H1 (cell line): ENCODE data around the gene SIRT5. TPM values are rescaled to one million over a fixed set of nuclear protein-coding genes. Genes with fewer than 3 reads are reported as not detected.

Source experiments
- CTCF ChIA-PET: fragments of 300-600 bp; sonication (Branson Sonifier 250); formaldehyde crosslinking; loops from one replicate; lab custom pipeline; 2021; ENCODE audit not compliant: partially characterized antibody; lab: Charles Lee
- POLR2A ChIA-PET: fragments of 300-600 bp; sonication (Branson Sonifier 250); formaldehyde crosslinking; loops from one replicate; lab custom pipeline; 2021; ENCODE audit warnings: inconsistent platforms; ENCODE audit not compliant: partially characterized antibody; lab: Charles Lee
- DNase-seq, 2 experiments: peaks; one replicate each; pipeline versions ENCODE4 v3.0.0 to v3.0.0-alpha.2; 2010 to 2022; ENCODE audit warnings: low spot score in 2 of 2, low read depth in 1 of 2, mixed read lengths in 1 of 2
- FAIRE-seq: peaks from 2 replicates; lab custom pipeline; 2011; peaks lifted over from hg19 to GRCh38; lab: Jason Lieb, UNC
- H2AFZ ChIP-seq: 2 replicates; pipeline ENCODE4 v1.8.1; 2012; ENCODE audit warnings: low read length, inconsistent platforms
- H2AK5ac ChIP-seq: 2 replicates; pipeline ENCODE4 v1.6.1; 2013; ENCODE audit warnings: low read depth, low read length
- H2BK120ac ChIP-seq: replicated peaks from 2 replicates; pipeline ENCODE3; 2013; ENCODE audit warnings: low read depth, low read length, inconsistent platforms
- H2BK12ac ChIP-seq: 2 replicates; pipeline ENCODE4 v1.6.1; 2013; ENCODE audit warnings: low read depth, low read length
- H2BK15ac ChIP-seq: 2 replicates; pipeline ENCODE4 v1.6.1; 2013; ENCODE audit warnings: low read length
- H2BK20ac ChIP-seq: 2 replicates; pipeline ENCODE4 v1.6.1; 2013; ENCODE audit warnings: low read length
- H2BK5ac ChIP-seq: 2 replicates; pipeline ENCODE4 v1.6.1; 2013; ENCODE audit warnings: low read depth, low read length
- H3K14ac ChIP-seq: 2 replicates; pipeline ENCODE4 v1.6.1; 2013; ENCODE audit warnings: inconsistent platforms; ENCODE audit not compliant: insufficient read length
- H3K18ac ChIP-seq: 2 replicates; pipeline ENCODE4 v1.6.1; 2013; ENCODE audit warnings: low read length; ENCODE audit errors: extremely low read depth
- H3K23ac ChIP-seq: 2 replicates; pipeline ENCODE4 v1.6.1; 2013; ENCODE audit warnings: inconsistent platforms; ENCODE audit not compliant: insufficient read length
- H3K23me2 ChIP-seq: 2 replicates; pipeline ENCODE4 v1.6.1; 2013; ENCODE audit warnings: low read depth, low read length
- H3K27ac ChIP-seq: 2 replicates; pipeline ENCODE4 v1.6.1; 2011; ENCODE audit warnings: low read depth, low read length, inconsistent platforms
- H3K27me3 ChIP-seq, 4 experiments: replicated peaks in 1 of 4; 1 replicate in 1 of 4; 2 replicates in 3 of 4; pipeline versions ENCODE4 v1.6.1 to v1.8.1; 2011 to 2013; ENCODE audit warnings: low read length in 3 of 4, mild to moderate bottlenecking in 3 of 4, inconsistent platforms in 2 of 4, mixed read lengths in 2 of 4, moderate library complexity in 1 of 4; ENCODE audit not compliant: control insufficient read depth in 3 of 4, insufficient read depth in 3 of 4; ENCODE audit errors: extremely low read depth in 1 of 4
- H3K36me3 ChIP-seq, 4 experiments: 2 replicates each; pipeline versions ENCODE4 v1.6.1 to v1.8.1; 2011 to 2013; ENCODE audit warnings: mild to moderate bottlenecking in 4 of 4, low read length in 3 of 4, moderate library complexity in 2 of 4, control low read depth in 1 of 4, inconsistent platforms in 1 of 4; ENCODE audit not compliant: insufficient read depth in 4 of 4, control insufficient read depth in 2 of 4
- H3K4ac ChIP-seq: replicated peaks from 2 replicates; pipeline ENCODE3; 2013; ENCODE audit warnings: low read length, low read depth, mixed read lengths, inconsistent platforms; ENCODE audit not compliant: insufficient read length
- H3K4me1 ChIP-seq, 4 experiments: replicated peaks in 1 of 4; 1 replicate in 1 of 4; 2 replicates in 3 of 4; pipeline versions ENCODE4 v1.6.1 to v1.8.1; 2011 to 2013; ENCODE audit warnings: low read length in 3 of 4, inconsistent platforms in 2 of 4, mixed read lengths in 1 of 4; ENCODE audit not compliant: insufficient read depth in 4 of 4, control insufficient read depth in 3 of 4
- H3K4me2 ChIP-seq, 2 experiments: 2 replicates each; pipeline versions ENCODE4 v1.6.1 to v1.8.1; 2011 to 2013; ENCODE audit warnings: low read depth in 2 of 2, low read length in 2 of 2, control low read depth in 1 of 2, inconsistent platforms in 1 of 2, mild to moderate bottlenecking in 1 of 2; ENCODE audit not compliant: insufficient read depth in 1 of 2
- H3K4me3 ChIP-seq, 4 experiments: fragments of 200-600, 300-600 bp in 1 of 4; sonication (generic), shearing (Covaris generic), sonication (Bioruptor Twin) in 1 of 4; 2 replicates each; pipeline versions ENCODE4 v1.5.1 to v1.8.1; 2011 to 2016; ENCODE audit warnings: low read length in 4 of 4, low read depth in 3 of 4, control low read depth in 2 of 4, inconsistent platforms in 2 of 4, mild to moderate bottlenecking in 2 of 4, mixed read lengths in 1 of 4, moderate library complexity in 1 of 4; ENCODE audit not compliant: insufficient read depth in 2 of 4; ENCODE audit errors: extremely low read depth in 1 of 4
- H3K56ac ChIP-seq: replicated peaks from 2 replicates; pipeline ENCODE3; 2013; ENCODE audit warnings: low read depth, mild to moderate bottlenecking, mixed read lengths, low read length, inconsistent platforms; ENCODE audit not compliant: insufficient read length
- H3K79me1 ChIP-seq: 2 replicates; pipeline ENCODE4 v1.6.1; 2013; ENCODE audit warnings: low read depth, low read length, control low read depth
- H3K79me2 ChIP-seq, 2 experiments: 2 replicates each; pipeline versions ENCODE4 v1.6.1 to v1.8.1; 2012 to 2013; ENCODE audit warnings: low read length in 2 of 2, mild to moderate bottlenecking in 2 of 2, inconsistent platforms in 1 of 2; ENCODE audit not compliant: insufficient read depth in 2 of 2, control insufficient read depth in 1 of 2
- H3K9ac ChIP-seq, 4 experiments: replicated peaks in 1 of 4; 1 replicate in 1 of 4; 2 replicates in 3 of 4; pipeline versions ENCODE4 v1.6.1 to v1.8.1; 2011 to 2013; ENCODE audit warnings: low read depth in 3 of 4, low read length in 3 of 4, control low read depth in 2 of 4, mild to moderate bottlenecking in 2 of 4, moderate library complexity in 2 of 4, inconsistent platforms in 1 of 4; ENCODE audit errors: extremely low read depth in 1 of 4
- H3K9me3 ChIP-seq, 2 experiments: 2 replicates each; pipeline versions ENCODE4 v1.6.1 to v1.8.1; 2012 to 2013; ENCODE audit warnings: mild to moderate bottlenecking in 2 of 2, moderate library complexity in 2 of 2, control low read depth in 1 of 2, inconsistent platforms in 1 of 2, low read depth in 1 of 2, low read length in 1 of 2, mixed read lengths in 1 of 2; ENCODE audit not compliant: insufficient read depth in 2 of 2
- H4K20me1 ChIP-seq, 2 experiments: replicated peaks in 1 of 2; 2 replicates each; pipeline versions ENCODE3 to v1.8.1; 2011 to 2013; ENCODE audit warnings: inconsistent platforms in 2 of 2, low read length in 2 of 2, mild to moderate bottlenecking in 1 of 2; ENCODE audit not compliant: insufficient read depth in 2 of 2, control insufficient read depth in 1 of 2
- H4K5ac ChIP-seq: 2 replicates; pipeline ENCODE4 v1.6.1; 2013; ENCODE audit warnings: low read length, low read depth, mixed read lengths, inconsistent platforms; ENCODE audit not compliant: insufficient read length
- H4K8ac ChIP-seq: 2 replicates; pipeline ENCODE4 v1.8.0; 2013; ENCODE audit warnings: mild to moderate bottlenecking, moderate library complexity, low read length, inconsistent platforms; ENCODE audit not compliant: insufficient read depth; ENCODE audit errors: extremely low read depth
- H4K91ac ChIP-seq: replicated peaks from 2 replicates; pipeline ENCODE3; 2013; ENCODE audit warnings: low read length, mixed read lengths, inconsistent platforms; ENCODE audit not compliant: insufficient read length
- ASH2L ChIP-seq: fragments of 200-600, 300-600 bp; sonication (generic); IDR thresholded peaks from one replicate; pipeline ENCODE4 v1.7.1; 2017; ENCODE audit warnings: low read length
- CHD2 ChIP-seq: IDR thresholded peaks from 2 replicates; pipeline ENCODE4 v1.6.1; 2012; ENCODE audit warnings: low read length, improper control_type of control experiment
- CREB1 ChIP-seq: IDR thresholded peaks from 2 replicates; pipeline ENCODE4 v1.6.1; 2012; ENCODE audit warnings: inconsistent platforms
- EP300 ChIP-seq, 2 experiments: IDR thresholded peaks; 1 replicate in 1 of 2; 2 replicates in 1 of 2; pipeline ENCODE4 v1.6.1; 2011 to 2012; ENCODE audit warnings: low read depth in 2 of 2, low read length in 2 of 2, mild to moderate bottlenecking in 2 of 2, borderline replicate concordance in 1 of 2, inconsistent platforms in 1 of 2, moderate library complexity in 1 of 2
- HDAC2 ChIP-seq, 2 experiments: fragments of 300-600 bp in 1 of 2; sonication (generic) in 1 of 2; IDR thresholded peaks; 2 replicates each; pipeline ENCODE4 v1.6.1; 2011 to 2012; ENCODE audit warnings: low read depth in 2 of 2, low read length in 2 of 2, mild to moderate bottlenecking in 2 of 2, moderate library complexity in 2 of 2, borderline replicate concordance in 1 of 2, inconsistent platforms in 1 of 2
- NRF1 ChIP-seq: IDR thresholded peaks from 2 replicates; pipeline ENCODE4 v1.6.1; 2011; ENCODE audit warnings: mild to moderate bottlenecking, low read depth, low read length, improper control_type of control experiment
- PHF8 ChIP-seq: fragments of 200-600 bp; sonication (generic); conservative IDR thresholded peaks from 2 replicates; pipeline ENCODE4 v1.7.1; 2012; ENCODE audit warnings: low read depth, mild to moderate bottlenecking, inconsistent platforms, low read length, moderate library complexity
- POLR2AphosphoS5 ChIP-seq: IDR thresholded peaks from 2 replicates; pipeline ENCODE4 v1.6.1; 2011; ENCODE audit warnings: low read depth, low read length
- SAP30 ChIP-seq: fragments of 300-600 bp; sonication (generic); IDR thresholded peaks from 2 replicates; pipeline ENCODE4 v1.7.1; 2012; ENCODE audit warnings: low read length, moderate library complexity, mild to moderate bottlenecking, inconsistent platforms; ENCODE audit not compliant: insufficient read depth, insufficient replicate concordance
- SIRT6 ChIP-seq: IDR thresholded peaks from one replicate; pipeline ENCODE4 v1.7.1; 2012; ENCODE audit warnings: low read length, inconsistent platforms
- SIX5 ChIP-seq: IDR thresholded peaks from 2 replicates; pipeline ENCODE4 v1.6.1; 2011; ENCODE audit warnings: mild to moderate bottlenecking, low read depth, low read length
- TEAD4 ChIP-seq: IDR thresholded peaks from 2 replicates; pipeline ENCODE4 v1.6.1; 2012; ENCODE audit warnings: low read depth, low read length, inconsistent platforms, mixed read lengths
- WGBS, 2 experiments: shearing (Covaris generic) in 1 of 2; methylation state at CpG; one replicate each; pipeline versions ENCODE4 v1.1.6 to v1.1.7; 2013 to 2015; ENCODE audit warnings: low lambda C conversion rate in 2 of 2, mixed read lengths in 2 of 2, inconsistent platforms in 1 of 2, low coverage in 1 of 2, missing lambda C conversion rate in 1 of 2; ENCODE audit not compliant: insufficient replicate concordance in 2 of 2, insufficient coverage in 1 of 2, insufficient read length in 1 of 2; ENCODE audit errors: extremely low coverage in 1 of 2, missing lambda C conversion rate in 1 of 2; 5-methylcytosine and 5-hydroxymethylcytosine counted together
- polyA plus RNA-seq, 7 experiments: library from polyadenylated mRNA; depleted of rRNA in 3 of 7; stranded (reverse) in 5 of 7; unstranded in 2 of 7; fragments of >200 nt in 5 of 7; fragments of 200-250 nt in 2 of 7; gene quantifications; 1 replicate in 5 of 7; 2 replicates in 1 of 7; 4 replicates in 1 of 7; pipeline versions ENCODE4 v1.2.1 to v1.2.3, GENCODE V29; 2011 to 2013; ENCODE audit warnings: missing spikeins in 2 of 7, mixed read lengths in 2 of 7
- total RNA-seq: library from RNA; stranded (reverse); fragmentation: NEBNext Ultra II Directional; extraction: Animal tissue kit (Norgen Biotek cat#: 25700); gene quantifications from 2 replicates; pipeline ENCODE4 v1.2.1, GENCODE V29; 2021
- TF ChIP-seq, protein P1 (sequence below): IDR thresholded peaks from 2 replicates; pipeline ENCODE4 v1.6.1; 2012; ENCODE audit warnings: inconsistent platforms

The SIRT5 gene
- total and polyA plus RNA-seq, 2 of the 8 experiments (the other 6 are each of a cell fraction or from before 2014, with no cell fraction given): 7.4 to 14.7 TPM

DNA sequence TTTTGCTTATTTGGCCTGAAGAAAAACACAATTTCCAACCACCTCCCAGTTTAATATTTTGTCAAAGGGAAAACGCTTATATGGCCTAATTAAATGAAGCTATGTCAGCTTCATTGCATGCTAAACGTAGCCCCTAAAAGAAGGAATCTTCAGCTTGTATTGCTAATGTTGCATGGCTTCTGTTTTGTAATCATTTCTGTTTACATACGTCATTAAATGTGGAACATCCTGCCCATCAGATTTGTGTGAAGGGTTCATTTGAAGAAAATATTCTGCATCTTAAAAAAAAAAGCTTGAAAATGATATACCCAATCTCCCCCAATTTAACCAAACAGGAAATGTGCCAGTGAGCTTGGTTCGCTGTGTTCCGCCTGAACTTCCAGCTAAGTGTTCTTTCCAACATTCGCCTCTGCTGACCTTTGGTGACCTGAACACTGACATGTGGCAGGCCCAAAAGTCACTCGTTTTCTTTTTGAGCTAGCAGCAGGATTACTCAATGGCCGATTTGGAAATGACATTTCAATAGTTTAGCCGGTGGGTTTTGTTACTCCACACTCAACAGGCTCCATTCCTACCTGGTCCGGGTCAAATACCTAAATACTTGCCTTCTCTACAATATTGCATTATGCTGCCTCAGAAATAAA, 12.7 kb upstream of the SIRT5 start:
- ChIA-PET POLR2A (interaction anchor here (0.7 to 4.8 kb wide), 3 partner anchors 11 to 256 kb away, joined by 4 to 16 read pairs (median 7); partner anchors contain the start of gene SIRT5), CTCF (interaction anchor here (0.6 to 3.4 kb wide), 7 partner anchors 11 to 226 kb away, joined by 3 to 24 read pairs (median 4); partner anchors contain the start of gene SIRT5)
- H3K79me1 ChIP-seq: no peaks in the 10 kb centered on the region
- H4K20me1 ChIP-seq: no peaks in the 10 kb centered on the region
- no peak overlapping the region for H2BK5ac ChIP-seq
- no peaks in the 10 kb centered on the region for H3K27me3 ChIP-seq
- H3K36me3 ChIP-seq: no peaks in the 10 kb centered on the region
- no peak overlapping the region for H2AK5ac ChIP-seq
- H3K4me1 ChIP-seq: no peaks in the 10 kb centered on the region; a peak in 1 of 7 replicates
- H3K14ac ChIP-seq: no peak overlapping the region
- FAIRE-seq (no peak), DNase-seq (no peak)
- no peak overlapping the region for H3K4me2 ChIP-seq
- H3K79me2 ChIP-seq: no peaks in the 10 kb centered on the region
- H4K8ac ChIP-seq: no peak overlapping the region
- no peak overlapping the region for H3K9ac ChIP-seq
- H2BK120ac ChIP-seq: no peak overlapping the region
- no peak overlapping the region for H4K91ac ChIP-seq
- H3K4ac ChIP-seq: no peak overlapping the region
- no peak overlapping the region for H2BK12ac ChIP-seq
- WGBS, 2 experiments: 88% methylated on average over 10 of the region's 10 CpGs; no CpG with 5 or more reads in 1 of the 2 experiments
- no peak overlapping the region for H4K5ac ChIP-seq
- no peak overlapping the region for H3K18ac ChIP-seq
- no peak overlapping the region for H3K56ac ChIP-seq
- no peaks in the 10 kb centered on the region for H3K23me2 ChIP-seq
- no peak overlapping the region for H3K27ac ChIP-seq
- H3K9me3 ChIP-seq: no peaks in the 10 kb centered on the region
- H2BK20ac ChIP-seq: no peak overlapping the region
- no peak overlapping the region for H2AFZ ChIP-seq
- H3K23ac ChIP-seq: no peak overlapping the region
- H2BK15ac ChIP-seq: no peak overlapping the region
- H3K4me3 ChIP-seq: no peak overlapping the region
- TF ChIP-seq CREB1 (no peak), SIX5 (no peak), POLR2AphosphoS5 (no peak), TEAD4 (no peak), HDAC2 (IDR thresholded peaks at IDR 0.05; ENCODE audit: borderline replicate concordance in 1 of 2, low read depth in 2 of 2, low read length in 2 of 2) (no peak), SAP30 (no peak), ASH2L (no peak), NRF1 (no peak), PHF8 (no peak), CHD2 (no peak), SIRT6 (no peak), EP300 (IDR thresholded peaks at IDR 0.05; ENCODE audit: borderline replicate concordance in 1 of 2, low read depth in 2 of 2, low read length in 2 of 2) (no peak)
- TF ChIP-seq, protein P1, sequence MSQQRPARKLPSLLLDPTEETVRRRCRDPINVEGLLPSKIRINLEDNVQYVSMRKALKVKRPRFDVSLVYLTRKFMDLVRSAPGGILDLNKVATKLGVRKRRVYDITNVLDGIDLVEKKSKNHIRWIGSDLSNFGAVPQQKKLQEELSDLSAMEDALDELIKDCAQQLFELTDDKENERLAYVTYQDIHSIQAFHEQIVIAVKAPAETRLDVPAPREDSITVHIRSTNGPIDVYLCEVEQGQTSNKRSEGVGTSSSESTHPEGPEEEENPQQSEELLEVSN: no peak
